Thyroid gland (tissue), 4 donors: ENCODE results near the gene STMP1. TPM values are rescaled to one million over a fixed set of nuclear protein-coding genes. Genes with fewer than 3 reads are reported as not detected.

ENCODE experiments used
- DNase-seq, 2 donors: peaks; one replicate each; pipeline ENCODE4 v3.0.0-alpha.2; 2019
- H3K27ac ChIP-seq, 3 donors: fragments of 200-600 bp; sonication (generic); 1 replicate in 2 of 3; 2 replicates in 1 of 3; pipeline ENCODE4 v1.5.1; 2016 to 2019; ENCODE audit warnings: mild to moderate bottlenecking in 1 of 3, moderate library complexity in 1 of 3
- H3K27me3 ChIP-seq: fragments of 200-600 bp; sonication (generic); one replicate; pipeline ENCODE4 v1.5.1; 2019
- H3K36me3 ChIP-seq, 2 donors: fragments of 200-600 bp; sonication (generic); one replicate each; pipeline ENCODE4 v1.5.1; 2016 to 2019
- H3K4me1 ChIP-seq, 2 donors: fragments of 200-600 bp; sonication (generic); one replicate each; pipeline ENCODE4 v1.5.1; 2017 to 2019
- H3K4me3 ChIP-seq, 3 donors: fragments of 200-600 bp; sonication (generic); replicated peaks in 1 of 3; 1 replicate in 2 of 3; 2 replicates in 1 of 3; pipeline ENCODE4 v1.5.1; 2016; ENCODE audit warnings: mild to moderate bottlenecking in 1 of 3
- H3K9me3 ChIP-seq: fragments of 200-600 bp; sonication (generic); one replicate; pipeline ENCODE4 v1.5.1; 2017
- CTCF ChIP-seq, 6 experiments: fragments of 200-600 bp in 3 of 6; fragments of 450-650 bp in 3 of 6; sonication (generic) in 3 of 6; IDR thresholded peaks; one replicate each; pipeline ENCODE4 v1.5.1; 2016 to 2019; ENCODE audit warnings: antibody characterized with exemption in 6 of 6, mild to moderate bottlenecking in 2 of 6, inconsistent platforms in 1 of 6, moderate library complexity in 1 of 6
- POLR2A ChIP-seq, 2 donors: fragments of 450-650 bp; IDR thresholded peaks; one replicate each; pipeline ENCODE4 v1.6.1; 2017; ENCODE audit warnings: antibody characterized with exemption in 2 of 2, mild to moderate bottlenecking in 2 of 2, moderate library complexity in 1 of 2
- WGBS, 2 donors: methylation state at CpG; one replicate each; pipeline ENCODE4 v1.1.5; 2017; 5-methylcytosine and 5-hydroxymethylcytosine counted together
- intact Hi-C: fragments of 100-400 bp; cut with DNase I; formaldehyde crosslinking; loops from one replicate; pipeline ENCODE4 v1.15.1; 2023
- total RNA-seq, 4 donors: library from RNA; depleted of rRNA; stranded (reverse); fragments of >200 nt; gene quantifications; one replicate each; pipeline ENCODE4 v1.2.3, GENCODE V29; 2016

Gene STMP1
- total RNA-seq = 10 to 100 TPM; 28.2 to 42.2 (median 38.6) TPM

GRCh38 chr7:135662373-135663114, at the start of gene STMP1:
Gene STMP1, plus strand, starts transcription at chr7:135662514.
- 0% methylated on average over 49 to 52 of the region's 60 CpGs for WGBS, 2 donors
- intact Hi-C loops = loop anchor here (10.0 kb wide), 1 partner anchor 312 kb away; the partner anchor contains the start of gene MTPN
- peak in 4 of 6 experiments; percentile 75 to 95 (median 90) for TF ChIP-seq CTCF (IDR thresholded peaks at IDR 0.05)
- peak; percentile 88 to 93 for TF ChIP-seq POLR2A (IDR thresholded peaks at IDR 0.05)
- Histone ChIP-seq H3K27me3 (no peaks in the 10 kb centered on the region), H3K27ac (peak within 1 kb of the TSS; percentile 79 to 91 (median 89)), H3K36me3 (no peaks in the 10 kb centered on the region), H3K4me3 (peak within 1 kb of the TSS; percentile 5 to 87 (median 64)), H3K4me1 (peaks cover 9 to 17% of the 10 kb centered on the region in 2 donors), H3K9me3 (no peaks in the 10 kb centered on the region)
- DNase-seq = peak; percentile 96 to 97

- DNase-seq = no peak
- TF ChIP-seq POLR2A (IDR thresholded peaks at IDR 0.05) (no peak), CTCF (IDR thresholded peaks at IDR 0.05) (no peak)
- Histone ChIP-seq H3K9me3 (no peaks in the 10 kb centered on the region), H3K27ac (no peak overlapping the region), H3K36me3 (peaks cover 21 to 29% of the 10 kb centered on the region in 2 donors), H3K4me3 (no peak overlapping the region), H3K4me1 (no peaks in the 10 kb centered on the region), H3K27me3 (no peaks in the 10 kb centered on the region)
- WGBS, 2 donors = 93 to 99% methylated on average over 1 of the region's 1 CpG
- intact Hi-C loops = no loop called here
Measured at GRCh38 chr7:135616136-135616535, 46.2 kb upstream of the STMP1 start.

- intact Hi-C loops = no loop called here
- WGBS, 2 donors = 91 to 94% methylated on average over 2 of the region's 2 CpGs
Measured at GRCh38 chr7:135617781-135618180, 44.5 kb upstream of the STMP1 start.

GRCh38 chr7:135618510-135618909, 43.8 kb upstream of the STMP1 start:
- Histone ChIP-seq H3K27ac (no peak overlapping the region), H3K27me3 (no peaks in the 10 kb centered on the region), H3K9me3 (no peaks in the 10 kb centered on the region), H3K4me1 (no peaks in the 10 kb centered on the region), H3K36me3 (peaks cover 21 to 29% of the 10 kb centered on the region in 2 donors), H3K4me3 (no peak overlapping the region)
- no peak for DNase-seq
- 92 to 94% methylated on average over 7 of the region's 7 CpGs for WGBS, 2 donors
- intact Hi-C loops = no loop called here
- no peak for TF ChIP-seq CTCF (IDR thresholded peaks at IDR 0.05)
- no peak for TF ChIP-seq POLR2A (IDR thresholded peaks at IDR 0.05)

More at GRCh38 chr7:135617781-135618180, 44.5 kb upstream of the STMP1 start:
- Histone ChIP-seq H3K4me1 (no peaks in the 10 kb centered on the region), H3K9me3 (no peaks in the 10 kb centered on the region), H3K27me3 (no peaks in the 10 kb centered on the region), H3K36me3 (peaks cover 21 to 29% of the 10 kb centered on the region in 2 donors), H3K4me3 (no peak overlapping the region), H3K27ac (no peak overlapping the region)
- DNase-seq = no peak
- TF ChIP-seq POLR2A (IDR thresholded peaks at IDR 0.05) = no peak
- no peak for TF ChIP-seq CTCF (IDR thresholded peaks at IDR 0.05)

GRCh38 chr7:135620447-135620846, 41.9 kb upstream of the STMP1 start:
- Histone ChIP-seq H3K36me3 (peaks cover 21 to 41% of the 10 kb centered on the region in 2 donors), H3K27ac (peak overlapping the region in 1 of 3 donors; percentile 38), H3K27me3 (no peaks in the 10 kb centered on the region), H3K4me1 (no peaks in the 10 kb centered on the region), H3K4me3 (no peak overlapping the region), H3K9me3 (no peaks in the 10 kb centered on the region)
- intact Hi-C loops = no loop called here
- no peak for TF ChIP-seq CTCF (IDR thresholded peaks at IDR 0.05)
- no peak for TF ChIP-seq POLR2A (IDR thresholded peaks at IDR 0.05)
- WGBS, 2 donors = 98 to 100% methylated on average over 2 of the region's 2 CpGs
- DNase-seq = no peak
